HepG2 (cell line): ENCODE results near the gene CCDC142. TPM values are rescaled to one million over a fixed set of nuclear protein-coding genes. Genes with fewer than 3 reads are reported as not detected.

Source experiments
- ATF7 ChIP-seq, 2 experiments: fragments of 450-650 bp in 1 of 2; sonication (generic) in 1 of 2; formaldehyde crosslinking in 1 of 2; IDR thresholded peaks; 2 replicates each; pipeline versions ENCODE4 v1.4.0 to v1.6.1; 2016 to 2020; ENCODE audit warnings: antibody characterized with exemption in 1 of 2, mild to moderate bottlenecking in 1 of 2, missing genetic modification reagents in 1 of 2
- CENPT ChIP-seq: sonication (generic); formaldehyde crosslinking; IDR thresholded peaks from 2 replicates; pipeline ENCODE4 v1.8.0; 2022; ENCODE audit warnings: low read depth, mild to moderate bottlenecking, moderate library complexity, missing genetic modification reagents
- CTCF ChIP-seq: sonication (generic); formaldehyde crosslinking; IDR thresholded peaks from 2 replicates; pipeline ENCODE4 v1.5.0; 2020; ENCODE audit warnings: mild to moderate bottlenecking, missing genetic modification reagents, moderate library complexity
- IRF9 ChIP-seq: sonication (generic); formaldehyde crosslinking; IDR thresholded peaks from 2 replicates; pipeline ENCODE4 v1.8.0; 2022; ENCODE audit warnings: missing genetic modification reagents, mild to moderate bottlenecking, borderline replicate concordance
- MAX ChIP-seq: IDR thresholded peaks from 2 replicates; pipeline ENCODE4 v1.6.1; 2012; ENCODE audit warnings: inconsistent platforms
- MIER2 ChIP-seq: IDR thresholded peaks from 2 replicates; pipeline ENCODE4 v1.6.1; 2016; ENCODE audit warnings: missing biosample characterization, missing genetic modification reagents
- MTA3 ChIP-seq: sonication (generic); formaldehyde crosslinking; IDR thresholded peaks from 2 replicates; pipeline ENCODE4 v1.4.0; 2020; ENCODE audit warnings: missing genetic modification reagents
- MYNN ChIP-seq: sonication (generic); formaldehyde crosslinking; IDR thresholded peaks from 2 replicates; pipeline ENCODE4 v1.4.0; 2020; ENCODE audit warnings: mild to moderate bottlenecking, low read depth, missing genetic modification reagents
- NFE2 ChIP-seq: sonication (generic); formaldehyde crosslinking; IDR thresholded peaks from 2 replicates; pipeline ENCODE4 v1.4.0; 2020; ENCODE audit warnings: missing genetic modification reagents
- SMAD1 ChIP-seq: sonication (generic); formaldehyde crosslinking; IDR thresholded peaks from 2 replicates; pipeline ENCODE4 v1.4.0; 2020; ENCODE audit warnings: missing genetic modification reagents, low read depth, mild to moderate bottlenecking, borderline replicate concordance
- SNAI1 ChIP-seq: sonication (generic); formaldehyde crosslinking; IDR thresholded peaks from 2 replicates; pipeline ENCODE4 v1.5.0; 2020; ENCODE audit warnings: mild to moderate bottlenecking, missing genetic modification reagents, borderline replicate concordance
- ZFP1 ChIP-seq: IDR thresholded peaks from 2 replicates; pipeline ENCODE4 v1.6.1; 2016
- ZMYM2 ChIP-seq: sonication (generic); formaldehyde crosslinking; IDR thresholded peaks from 2 replicates; pipeline ENCODE4 v1.8.0; 2022; ENCODE audit warnings: mild to moderate bottlenecking, missing genetic modification reagents
- ZNF318 ChIP-seq: sonication (generic); formaldehyde crosslinking; IDR thresholded peaks from 2 replicates; pipeline ENCODE4 v1.4.0; 2020; ENCODE audit warnings: mild to moderate bottlenecking, missing genetic modification reagents
- ZNF770 ChIP-seq: sonication (generic); formaldehyde crosslinking; IDR thresholded peaks from 2 replicates; pipeline ENCODE4 v1.5.0; 2020; ENCODE audit warnings: mild to moderate bottlenecking, missing genetic modification reagents
- ZNF878 ChIP-seq: sonication (generic); formaldehyde crosslinking; IDR thresholded peaks from 2 replicates; pipeline ENCODE4 v1.8.1; 2023; ENCODE audit warnings: mild to moderate bottlenecking, missing genetic modification reagents, moderate library complexity
- polyA plus RNA-seq, 8 experiments: library from polyadenylated mRNA; depleted of rRNA in 3 of 8; stranded (reverse) in 7 of 8; unstranded in 1 of 8; fragments of >200 nt; fragmentation: Illumina TruSeq in 4 of 8; extraction: Trizol in 4 of 8; gene quantifications; 2 replicates each; pipeline versions ENCODE4 v1.2.1 to v1.2.3, GENCODE V29; 2011 to 2016; ENCODE audit warnings: low read depth in 4 of 8, missing spikeins in 1 of 8, mixed read lengths in 1 of 8; ENCODE audit not compliant: insufficient read depth in 1 of 8
- total RNA-seq, 5 experiments: library from RNA; depleted of rRNA; stranded (reverse); fragments of >200 nt; fragmentation: Illumina TruSeq; extraction: Trizol; gene quantifications; 2 replicates each; pipeline ENCODE4 v1.2.3, GENCODE V29; 2016; ENCODE audit warnings: low read depth in 1 of 5

CCDC142 gene
- total and polyA plus RNA-seq, 2 of the 13 experiments (the other 11 are each of a cell fraction or from before 2014, with no cell fraction given), result 14.7 to 30.4 TPM

- no peak for TF ChIP-seq ZNF318 (CRISPR knock-in tag)
- no peak for TF ChIP-seq CENPT
- TF ChIP-seq MAX, result peak; percentile 52
- no peak for TF ChIP-seq IRF9 (CRISPR knock-in tag)
- TF ChIP-seq MIER2 (CRISPR knock-in tag), result no peak
- no peak for TF ChIP-seq ZNF878 (CRISPR knock-in tag)
- TF ChIP-seq SMAD1, result no peak
- TF ChIP-seq ZNF770 (CRISPR knock-in tag), result no peak; the same call in none of the 2 replicates
- TF ChIP-seq SNAI1, result peak; percentile 16; the same call in 1 of the 2 replicates
- TF ChIP-seq MYNN (CRISPR knock-in tag), result no peak
- no peak for TF ChIP-seq ZFP1 (CRISPR knock-in tag)
- no peak for TF ChIP-seq ATF7 (IDR thresholded peaks at IDR 0.05)
- no peak for TF ChIP-seq ATF7 (CRISPR knock-in tag; IDR thresholded peaks at IDR 0.05)
- no peak for TF ChIP-seq ZMYM2 (CRISPR knock-in tag)
- TF ChIP-seq MTA3 (CRISPR knock-in tag), result no peak
- TF ChIP-seq NFE2 (CRISPR knock-in tag), result no peak
- TF ChIP-seq CTCF, result 0 out of 2 replicates have a peak, but pooled peaks have one; percentile 15
These were observed 25.2 kb upstream of the CCDC142 start (continued) for GRCh38 chr2:74507926-74508520.
